Breast epithelium (tissue), 3 donors: ENCODE results near the gene CHAC2. TPM values are rescaled to one million over a fixed set of nuclear protein-coding genes. Genes with fewer than 3 reads are reported as not detected.

ENCODE experiments used
- total RNA-seq, 3 donors: library from RNA; depleted of rRNA; stranded (reverse); fragments of >200 nt; gene quantifications; one replicate each; pipeline ENCODE4 v1.1.0, GENCODE V29; 2016

The CHAC2 gene
- total RNA-seq, 3 donors from 2014 or later: 1.2 to 5.1 (median 2.0) TPM

Other genes with a start within 250 kb of the CHAC2 start
- gene ASB3, start 19.1 kb downstream of the CHAC2 start, total RNA-seq: 10 to 100 TPM; 22.0 to 37.9 (median 22.7) TPM
- 100 to 1,000 TPM in 1 of 3 donors, 10 to 100 TPM in 2; 82.9 to 114 (median 87.1) TPM for gene ERLEC1, start 19.2 kb downstream of the CHAC2 start, total RNA-seq
- gene GPR75, start 92.2 kb downstream of the CHAC2 start, total RNA-seq: 10 to 100 TPM in 1 of 3 donors, 1 to 10 TPM in 2; 3.2 to 11.3 (median 4.9) TPM
- gene PSME4, start 203.2 kb downstream of the CHAC2 start, total RNA-seq: 100 to 1,000 TPM in 1 of 3 donors, 10 to 100 TPM in 2; 45.3 to 176 (median 75.1) TPM